ENCODE measurements around the gene NEDD4L. TPM values are rescaled to one million over a fixed set of nuclear protein-coding genes. Genes with fewer than 3 reads are reported as not detected.

The NEDD4L gene
- total RNA-seq, 2 experiments from 2014 or later = 3.4 to 4.3 TPM

DNA sequence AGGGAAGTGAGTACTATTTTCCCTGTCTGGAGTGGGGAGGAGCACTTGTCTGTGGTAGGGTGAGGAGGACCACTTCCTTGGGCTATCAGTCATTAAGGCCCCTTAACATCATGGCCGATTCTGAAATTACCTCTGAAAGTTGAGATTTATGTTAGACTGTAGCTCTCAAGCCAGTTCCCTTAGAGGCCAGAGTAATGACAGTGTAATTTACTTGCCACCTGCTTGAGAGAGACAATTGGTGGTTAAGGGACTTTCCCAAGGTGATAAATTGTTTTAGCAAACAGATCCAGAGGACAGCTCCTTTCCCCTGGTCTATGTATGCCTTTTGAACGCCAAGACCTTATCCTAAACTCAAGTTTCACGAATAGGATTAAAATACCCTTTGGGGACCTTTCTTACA, 56.1 kb downstream of the NEDD4L start:
- peaks cover 16% of the 10 kb centered on the region for H3K27me3 Mint-ChIP-seq (ENCODE audit: low read depth)
- H3K27ac Mint-ChIP-seq = no peak overlapping the region
- H3K9me3 Mint-ChIP-seq (ENCODE audit: insufficient read depth) = no peaks in the 10 kb centered on the region
- DNase-seq (no peak), ATAC-seq (no peak)
- no peaks in the 10 kb centered on the region for H3K4me1 Mint-ChIP-seq (ENCODE audit: low read depth)
- ChIA-PET CTCF (interaction anchor here (1.2 kb wide), 1 partner anchor 22 kb away, joined by 4 read pairs; no protein-coding TSS in a partner anchor), POLR2A (no interaction called here)
- no peaks in the 10 kb centered on the region for H3K36me3 Mint-ChIP-seq (ENCODE audit: low read depth)
- H3K4me3 Mint-ChIP-seq = no peak overlapping the region

DNA sequence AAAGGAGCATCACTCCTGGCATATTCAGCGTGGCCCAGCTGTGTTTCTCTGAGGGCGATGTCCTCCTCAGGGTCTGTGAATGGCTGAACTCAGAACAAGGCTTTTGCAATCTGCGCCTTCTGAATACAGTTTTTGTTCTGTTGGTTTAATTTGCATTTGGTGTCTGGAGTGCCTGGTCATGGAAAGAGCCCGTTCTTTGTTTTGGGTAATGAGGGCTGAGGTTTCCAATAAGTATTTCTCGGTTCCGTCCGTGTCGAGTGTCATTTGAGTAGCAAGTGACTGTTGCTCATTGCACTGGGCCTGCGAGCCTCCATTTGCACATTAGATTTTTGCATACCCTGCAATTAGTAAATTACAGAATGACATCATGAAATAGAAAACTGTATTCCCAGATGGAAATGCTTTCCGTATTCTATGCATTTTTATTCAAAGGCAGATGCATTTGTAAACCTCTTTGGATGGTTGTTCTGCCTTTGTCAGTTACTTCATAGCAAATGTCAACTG, 57.3 kb downstream of the NEDD4L start:
- ATAC-seq (no peak), DNase-seq (no peak)
- Mint-ChIP-seq H3K9me3 (ENCODE audit: insufficient read depth) (no peaks in the 10 kb centered on the region), H3K4me1 (ENCODE audit: low read depth) (no peaks in the 10 kb centered on the region), H3K4me3 (no peak overlapping the region), H3K27me3 (ENCODE audit: low read depth) (peaks cover 16% of the 10 kb centered on the region), H3K27ac (no peak overlapping the region), H3K36me3 (ENCODE audit: low read depth) (no peaks in the 10 kb centered on the region)
- POLR2A ChIA-PET = no interaction called here
- CTCF ChIA-PET = no interaction called here

DNA sequence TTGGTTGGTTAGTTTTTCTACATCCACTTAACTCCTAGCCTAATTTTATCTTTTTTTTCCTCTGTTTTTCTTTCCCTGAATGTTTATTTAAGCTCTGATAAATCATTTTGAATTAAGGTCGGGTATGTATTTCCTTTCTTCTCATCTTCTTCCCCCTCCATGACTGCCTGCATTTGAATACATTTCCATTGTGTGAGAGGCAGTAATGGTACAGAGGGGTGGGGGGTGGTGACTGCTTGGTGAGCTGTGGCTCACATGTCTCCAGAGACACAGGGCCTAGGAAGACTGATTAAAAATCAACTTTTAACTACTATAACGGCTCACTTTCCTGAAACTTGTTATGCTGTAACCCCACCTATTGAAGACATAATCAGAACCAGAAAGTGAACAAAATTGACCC, 58.0 kb downstream of the NEDD4L start:
- Mint-ChIP-seq H3K27ac (no peak overlapping the region), H3K36me3 (ENCODE audit: low read depth) (no peaks in the 10 kb centered on the region), H3K9me3 (ENCODE audit: insufficient read depth) (no peaks in the 10 kb centered on the region), H3K4me1 (ENCODE audit: low read depth) (no peaks in the 10 kb centered on the region), H3K4me3 (no peak overlapping the region), H3K27me3 (ENCODE audit: low read depth) (peaks cover 18% of the 10 kb centered on the region)
- ATAC-seq (no peak), DNase-seq (no peak)
- CTCF ChIA-PET = no interaction called here
- POLR2A ChIA-PET = no interaction called here

DNA sequence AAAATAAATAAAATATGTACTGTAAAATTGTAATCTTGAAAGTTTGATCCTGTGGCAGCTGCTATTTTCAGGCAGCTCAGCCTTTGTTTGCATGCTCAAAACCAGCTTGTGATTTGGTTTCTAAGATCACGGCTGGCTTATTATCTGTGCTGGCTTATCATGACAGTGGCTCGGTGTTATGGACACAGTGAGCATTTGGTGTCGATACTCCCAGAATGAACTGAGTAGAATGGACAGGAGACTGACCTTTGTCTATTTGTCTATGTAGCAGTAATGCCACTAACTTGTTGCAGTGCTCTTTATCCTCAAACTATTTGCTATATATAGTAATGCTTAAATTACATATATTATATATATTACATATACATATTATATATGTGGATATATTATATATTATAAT, 58.8 kb downstream of the NEDD4L start:
- ChIA-PET POLR2A (no interaction called here), CTCF (no interaction called here)
- no peaks in the 10 kb centered on the region for H3K4me1 Mint-ChIP-seq (ENCODE audit: low read depth)
- H3K9me3 Mint-ChIP-seq (ENCODE audit: insufficient read depth) = no peaks in the 10 kb centered on the region
- ATAC-seq = no peak
- H3K27me3 Mint-ChIP-seq (ENCODE audit: low read depth) = peaks cover 20% of the 10 kb centered on the region
- no peak overlapping the region for H3K27ac Mint-ChIP-seq
- no peaks in the 10 kb centered on the region for H3K36me3 Mint-ChIP-seq (ENCODE audit: low read depth)
- DNase-seq = no peak
- no peak overlapping the region for H3K4me3 Mint-ChIP-seq

DNA sequence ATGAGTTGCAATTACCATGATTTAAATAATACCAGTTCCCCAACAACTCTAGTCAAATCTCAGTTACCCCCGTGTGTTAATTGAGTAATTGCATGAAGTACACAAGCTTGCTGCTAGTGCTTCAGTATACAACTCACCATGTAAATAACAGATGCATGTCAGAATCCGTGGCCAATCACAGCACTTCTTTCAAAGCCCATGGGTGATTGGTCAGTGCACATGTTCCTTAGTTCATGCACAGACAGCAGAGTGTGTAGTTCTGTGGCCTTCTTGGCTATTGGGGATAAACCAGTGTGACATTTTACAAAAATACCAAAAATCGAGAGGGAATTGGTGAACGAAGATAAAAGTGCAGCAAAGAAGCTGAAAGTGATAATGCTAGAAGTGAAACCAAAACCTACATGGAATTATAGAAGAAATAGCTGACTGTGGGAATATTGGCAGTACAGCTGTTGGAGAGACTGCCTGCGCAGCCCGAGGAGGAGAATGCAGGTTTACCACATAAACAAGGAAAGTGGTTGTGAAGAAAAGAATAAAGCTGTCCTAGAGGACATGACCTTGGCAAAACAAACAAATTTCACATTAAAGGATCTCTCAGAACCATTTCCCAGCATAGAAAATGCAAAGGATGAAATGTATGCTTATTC, 59.4 kb downstream of the NEDD4L start:
- DNase-seq (no peak), ATAC-seq (no peak)
- no peaks in the 10 kb centered on the region for H3K9me3 Mint-ChIP-seq (ENCODE audit: insufficient read depth)
- no peak overlapping the region for H3K4me3 Mint-ChIP-seq
- POLR2A ChIA-PET = no interaction called here
- H3K27me3 Mint-ChIP-seq (ENCODE audit: low read depth) = peaks cover 20% of the 10 kb centered on the region
- H3K36me3 Mint-ChIP-seq (ENCODE audit: low read depth) = no peaks in the 10 kb centered on the region
- no peak overlapping the region for H3K27ac Mint-ChIP-seq
- CTCF ChIA-PET = no interaction called here
- H3K4me1 Mint-ChIP-seq (ENCODE audit: low read depth) = no peaks in the 10 kb centered on the region

DNA sequence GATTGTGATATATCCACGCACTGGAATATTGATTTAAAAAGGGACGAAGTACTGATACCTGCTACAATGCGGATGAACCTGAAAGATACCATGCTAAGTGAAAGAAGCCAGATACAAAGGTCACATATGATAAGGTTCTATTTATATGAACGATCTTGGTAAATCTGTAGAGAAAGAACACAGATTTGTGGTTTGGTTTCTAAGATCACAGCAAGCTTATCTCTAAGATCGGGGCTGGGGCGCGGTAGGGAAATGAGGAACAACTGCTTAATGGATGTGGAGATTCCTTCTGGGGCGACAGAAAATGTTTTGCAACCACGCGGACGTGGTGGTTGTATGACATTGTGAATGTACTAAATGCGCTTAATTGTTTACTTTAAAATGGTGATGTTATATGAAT, 60.1 kb downstream of the NEDD4L start:
- H3K4me1 Mint-ChIP-seq (ENCODE audit: low read depth) = no peaks in the 10 kb centered on the region
- no peaks in the 10 kb centered on the region for H3K36me3 Mint-ChIP-seq (ENCODE audit: low read depth)
- no peaks in the 10 kb centered on the region for H3K9me3 Mint-ChIP-seq (ENCODE audit: insufficient read depth)
- H3K27ac Mint-ChIP-seq = no peak overlapping the region
- peaks cover 20% of the 10 kb centered on the region for H3K27me3 Mint-ChIP-seq (ENCODE audit: low read depth)
- POLR2A ChIA-PET = no interaction called here
- CTCF ChIA-PET = no interaction called here
- ATAC-seq = no peak
- H3K4me3 Mint-ChIP-seq = no peak overlapping the region
- no peak for DNase-seq

DNA sequence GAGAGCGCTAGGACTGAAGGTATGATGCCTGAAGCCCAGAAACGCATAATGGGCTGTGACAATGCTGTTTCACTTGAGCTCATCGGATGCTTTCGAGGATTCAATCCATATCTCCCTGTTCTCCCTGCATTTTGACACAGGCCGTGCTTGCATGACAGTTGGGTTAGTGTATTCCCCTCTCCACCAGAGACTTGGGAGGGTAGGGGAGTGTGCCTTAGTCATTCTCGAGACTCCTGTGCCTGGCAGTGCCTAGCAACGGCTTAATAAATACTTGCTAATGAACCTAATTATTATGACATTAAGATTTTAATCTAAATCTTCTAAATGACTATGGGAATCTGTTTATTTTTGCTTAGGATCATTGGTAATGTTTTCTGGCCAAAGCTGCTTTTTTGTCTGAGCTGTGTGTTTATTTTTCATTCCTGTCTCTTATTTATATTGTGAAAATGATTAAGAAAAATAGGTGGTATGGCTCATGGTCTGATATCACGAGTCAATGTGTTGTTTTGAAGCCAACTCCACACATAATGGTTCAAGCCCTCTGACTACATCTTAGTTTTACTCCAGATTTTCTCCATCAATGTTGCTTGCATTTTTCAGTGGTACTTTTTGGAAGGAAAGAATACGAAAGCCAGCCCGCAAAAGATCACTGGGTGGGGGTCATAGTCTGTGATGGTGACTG, 61.3 kb downstream of the NEDD4L start:
- ATAC-seq (no peak), DNase-seq (no peak)
- Mint-ChIP-seq H3K4me1 (ENCODE audit: low read depth) (no peaks in the 10 kb centered on the region), H3K27ac (no peak overlapping the region), H3K36me3 (ENCODE audit: low read depth) (no peaks in the 10 kb centered on the region), H3K9me3 (ENCODE audit: insufficient read depth) (no peaks in the 10 kb centered on the region), H3K27me3 (ENCODE audit: low read depth) (peaks cover 26% of the 10 kb centered on the region), H3K4me3 (no peak overlapping the region)
- ChIA-PET POLR2A (no interaction called here), CTCF (interaction anchor here (0.6 to 1.1 kb wide), 3 partner anchors 17 to 76 kb away, joined by 3 read pairs; no protein-coding TSS in a partner anchor)

DNA sequence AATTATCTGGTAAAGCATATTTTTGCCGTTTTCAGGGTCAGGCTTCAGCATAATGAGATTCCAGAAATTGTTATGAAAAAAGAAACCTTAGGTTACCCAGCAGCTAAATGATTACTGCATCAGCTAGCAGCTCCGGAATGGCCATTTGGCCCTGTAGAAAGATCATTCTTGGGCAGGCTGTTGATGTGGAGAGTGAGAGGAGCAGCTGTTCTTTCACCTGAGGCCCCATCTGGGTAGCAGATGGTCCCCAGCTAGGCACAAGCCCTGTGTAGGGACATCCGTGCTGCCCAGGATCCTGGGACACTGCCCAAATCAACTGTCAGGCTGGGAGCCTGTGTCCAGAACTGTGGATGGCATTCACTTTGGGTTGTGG, 61.8 kb downstream of the NEDD4L start:
- H3K36me3 Mint-ChIP-seq (ENCODE audit: low read depth) = no peaks in the 10 kb centered on the region
- ChIA-PET CTCF (interaction anchor here (0.9 kb wide), 1 partner anchor 16 kb away, joined by 3 read pairs; no protein-coding TSS in a partner anchor), POLR2A (no interaction called here)
- no peak overlapping the region for H3K4me3 Mint-ChIP-seq
- H3K27me3 Mint-ChIP-seq (ENCODE audit: low read depth) = peaks cover 26% of the 10 kb centered on the region
- no peak overlapping the region for H3K27ac Mint-ChIP-seq
- H3K9me3 Mint-ChIP-seq (ENCODE audit: insufficient read depth) = no peaks in the 10 kb centered on the region
- ATAC-seq (no peak), DNase-seq (no peak)
- no peaks in the 10 kb centered on the region for H3K4me1 Mint-ChIP-seq (ENCODE audit: low read depth)

DNA sequence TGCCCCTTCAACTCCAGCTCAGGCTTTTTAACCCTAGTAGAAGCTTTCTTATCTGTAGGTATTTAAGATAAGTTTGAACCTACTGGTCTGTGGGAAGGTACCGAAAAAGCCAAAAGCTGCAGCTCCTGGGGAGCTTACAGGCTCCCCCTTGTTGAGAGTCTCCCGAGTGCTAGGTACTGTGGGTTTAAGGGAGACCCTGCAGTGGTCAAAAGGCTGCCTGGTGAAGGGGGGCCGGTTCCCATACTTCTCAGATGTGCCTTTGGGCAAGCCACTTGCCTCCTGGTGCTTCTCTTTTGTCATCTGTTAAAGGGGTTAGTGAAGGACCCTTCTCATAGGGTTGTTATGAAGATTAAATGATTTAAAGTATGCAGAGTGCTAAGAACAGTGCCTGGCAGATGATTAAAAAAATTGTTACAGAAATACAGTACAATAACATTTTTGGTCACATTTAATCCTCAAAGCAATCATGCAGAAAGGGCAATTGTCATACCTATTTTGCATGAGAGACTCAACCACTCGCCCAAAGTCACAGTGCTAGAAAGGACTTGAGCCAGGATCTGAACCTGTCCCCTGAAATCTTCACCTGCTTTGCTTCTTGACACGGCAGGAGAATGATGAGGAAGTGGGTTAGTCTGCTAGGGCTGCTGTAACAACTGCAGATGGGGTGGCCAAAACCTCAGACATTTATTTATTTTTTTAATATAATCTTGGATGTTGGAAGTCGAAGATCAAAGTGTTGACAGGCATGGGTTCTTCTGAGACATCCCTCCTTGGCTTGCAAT, 62.5 kb downstream of the NEDD4L start:
- H3K9me3 Mint-ChIP-seq (ENCODE audit: insufficient read depth) = no peaks in the 10 kb centered on the region
- no peak for ATAC-seq
- no peak overlapping the region for H3K4me3 Mint-ChIP-seq
- no peaks in the 10 kb centered on the region for H3K4me1 Mint-ChIP-seq (ENCODE audit: low read depth)
- DNase-seq = no peak
- H3K27ac Mint-ChIP-seq = no peak overlapping the region
- H3K36me3 Mint-ChIP-seq (ENCODE audit: low read depth) = no peaks in the 10 kb centered on the region
- POLR2A ChIA-PET = no interaction called here
- CTCF ChIA-PET = interaction anchor here (0.9 kb wide), 1 partner anchor 16 kb away, joined by 3 read pairs; no protein-coding TSS in a partner anchor
- H3K27me3 Mint-ChIP-seq (ENCODE audit: low read depth) = peaks cover 26% of the 10 kb centered on the region

DNA sequence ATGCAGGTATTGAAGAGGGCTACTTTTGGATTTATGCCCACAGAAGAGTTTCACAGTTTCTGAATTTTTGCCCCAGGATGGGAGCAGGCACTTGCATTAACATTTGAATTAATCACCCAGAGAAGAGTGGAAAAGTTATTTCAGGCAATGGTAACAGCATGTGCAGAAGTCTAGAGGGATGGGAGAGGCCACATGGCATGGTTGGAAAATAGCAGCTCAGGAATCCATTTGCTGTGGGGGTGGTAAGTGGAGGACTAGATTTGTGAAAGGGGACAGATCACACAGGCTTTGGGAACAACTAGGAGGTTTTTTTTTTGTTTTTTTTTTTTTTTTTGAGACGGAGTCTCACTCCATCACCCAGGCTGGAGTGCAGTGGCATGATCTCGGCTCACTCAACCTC, 65.2 kb downstream of the NEDD4L start:
- Mint-ChIP-seq H3K27ac (no peak overlapping the region), H3K9me3 (ENCODE audit: insufficient read depth) (no peaks in the 10 kb centered on the region), H3K4me1 (ENCODE audit: low read depth) (peaks cover 10% of the 10 kb centered on the region), H3K4me3 (no peak overlapping the region), H3K27me3 (ENCODE audit: low read depth) (peaks cover 16% of the 10 kb centered on the region), H3K36me3 (ENCODE audit: low read depth) (no peaks in the 10 kb centered on the region)
- ATAC-seq = no peak
- DNase-seq = no peak
- POLR2A ChIA-PET = no interaction called here
- CTCF ChIA-PET = interaction anchor here (1.2 to 2.1 kb wide), 3 partner anchors 12 to 57 kb away, joined by 3 to 13 read pairs (median 6); no protein-coding TSS in a partner anchor

DNA sequence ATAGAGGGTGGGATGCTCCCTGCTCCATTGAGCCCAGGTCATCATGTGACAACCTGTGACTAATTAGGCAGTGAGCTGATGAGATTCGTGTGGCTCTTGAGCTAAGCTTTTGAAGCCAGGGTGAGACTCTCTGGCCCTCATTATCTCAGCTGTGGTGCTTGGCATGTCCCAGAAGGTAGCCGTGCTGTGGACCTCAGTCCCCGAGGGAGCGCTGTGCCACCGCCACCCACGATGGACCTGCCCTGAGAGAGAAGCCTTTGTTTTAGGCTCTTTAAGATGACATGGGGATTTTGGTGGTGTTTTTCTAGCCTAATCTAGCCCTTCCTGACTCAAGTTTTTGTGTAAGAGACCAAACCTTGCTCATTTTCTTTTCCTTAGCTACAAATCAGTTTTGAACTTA, 66.4 kb downstream of the NEDD4L start:
- Mint-ChIP-seq H3K4me1 (ENCODE audit: low read depth) (peaks cover 10% of the 10 kb centered on the region), H3K9me3 (ENCODE audit: insufficient read depth) (no peaks in the 10 kb centered on the region), H3K36me3 (ENCODE audit: low read depth) (no peaks in the 10 kb centered on the region), H3K4me3 (no peak overlapping the region), H3K27me3 (ENCODE audit: low read depth) (peaks cover 10% of the 10 kb centered on the region), H3K27ac (no peak overlapping the region)
- no peak for ATAC-seq
- ChIA-PET CTCF (interaction anchor here (0.6 to 2.1 kb wide), 3 partner anchors 11 to 480 kb away, joined by 3 to 13 read pairs (median 3); no protein-coding TSS in a partner anchor), POLR2A (no interaction called here)
- DNase-seq = no peak

DNA sequence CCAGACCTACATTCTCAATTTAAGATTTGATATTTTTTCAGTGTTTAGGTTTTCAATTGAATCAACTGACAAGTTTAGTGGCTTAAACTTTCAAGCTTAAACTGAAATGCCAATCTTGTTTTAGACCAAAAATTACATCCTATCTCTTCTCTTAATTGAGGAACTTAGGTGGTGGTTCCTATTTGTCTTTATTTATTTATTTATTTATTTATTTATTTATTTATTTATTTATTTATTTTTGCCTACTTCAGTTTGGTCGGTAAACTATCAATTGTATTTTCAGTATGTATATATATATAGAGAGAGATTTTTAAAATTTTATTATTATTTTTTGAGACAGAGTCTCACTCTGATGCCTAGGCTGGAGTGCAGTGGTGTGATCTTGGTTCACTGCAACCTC, 68.1 kb downstream of the NEDD4L start:
- no peaks in the 10 kb centered on the region for H3K9me3 Mint-ChIP-seq (ENCODE audit: insufficient read depth)
- peaks cover 7% of the 10 kb centered on the region for H3K27me3 Mint-ChIP-seq (ENCODE audit: low read depth)
- H3K4me1 Mint-ChIP-seq (ENCODE audit: low read depth) = peaks cover 10% of the 10 kb centered on the region
- H3K27ac Mint-ChIP-seq = no peak overlapping the region
- CTCF ChIA-PET = interaction anchor here (2.4 kb wide), 1 partner anchor 10 kb away, joined by 12 read pairs; no protein-coding TSS in a partner anchor
- H3K36me3 Mint-ChIP-seq (ENCODE audit: low read depth) = no peaks in the 10 kb centered on the region
- no peak overlapping the region for H3K4me3 Mint-ChIP-seq
- DNase-seq (no peak), ATAC-seq (no peak)
- POLR2A ChIA-PET = no interaction called here
